Stimulated activated naive B cell treated with anti-CD40 and anti-IgM and Interleukin-4, amounts not matched to agents 10 μg/mL and 1 μg/mL and 100 μg/mL, for 72 hours (primary cell): ENCODE results near the gene PLA2G2F.

Source experiments
- ATAC-seq, 2 donors: fragments of 150-1000 bp; cut with Tn5 transposase; replicated peaks; 2 replicates each; pipeline ENCODE4 v1.10.0; 2021; ENCODE audit warnings: moderate library complexity in 1 of 2
- DNase-seq: peaks from one replicate; pipeline ENCODE4 v3.0.0; 2021
- H3K27ac Mint-ChIP-seq: one replicate; pipeline ENCODE4 v1.8.0; 2022; ENCODE audit warnings: mild to moderate bottlenecking, mixed read lengths
- H3K27me3 Mint-ChIP-seq, 2 donors: one replicate each; pipeline ENCODE4 v1.8.0; 2022; ENCODE audit warnings: mixed read lengths in 2 of 2
- H3K36me3 Mint-ChIP-seq, 2 donors: one replicate each; pipeline ENCODE4 v1.8.0; 2022; ENCODE audit warnings: mixed read lengths in 2 of 2, mild to moderate bottlenecking in 1 of 2
- H3K4me1 Mint-ChIP-seq, 2 donors: one replicate each; pipeline ENCODE4 v1.8.0; 2022; ENCODE audit warnings: mixed read lengths in 2 of 2, mild to moderate bottlenecking in 1 of 2
- H3K4me3 Mint-ChIP-seq, 2 donors: one replicate each; pipeline ENCODE4 v1.8.0; 2022; ENCODE audit warnings: mild to moderate bottlenecking in 2 of 2, mixed read lengths in 2 of 2, moderate library complexity in 1 of 2
- H3K9me3 Mint-ChIP-seq, 2 donors: one replicate each; pipeline ENCODE4 v1.8.0; 2022; ENCODE audit warnings: mixed read lengths in 2 of 2, mild to moderate bottlenecking in 1 of 2

Gene PLA2G2F

DNA sequence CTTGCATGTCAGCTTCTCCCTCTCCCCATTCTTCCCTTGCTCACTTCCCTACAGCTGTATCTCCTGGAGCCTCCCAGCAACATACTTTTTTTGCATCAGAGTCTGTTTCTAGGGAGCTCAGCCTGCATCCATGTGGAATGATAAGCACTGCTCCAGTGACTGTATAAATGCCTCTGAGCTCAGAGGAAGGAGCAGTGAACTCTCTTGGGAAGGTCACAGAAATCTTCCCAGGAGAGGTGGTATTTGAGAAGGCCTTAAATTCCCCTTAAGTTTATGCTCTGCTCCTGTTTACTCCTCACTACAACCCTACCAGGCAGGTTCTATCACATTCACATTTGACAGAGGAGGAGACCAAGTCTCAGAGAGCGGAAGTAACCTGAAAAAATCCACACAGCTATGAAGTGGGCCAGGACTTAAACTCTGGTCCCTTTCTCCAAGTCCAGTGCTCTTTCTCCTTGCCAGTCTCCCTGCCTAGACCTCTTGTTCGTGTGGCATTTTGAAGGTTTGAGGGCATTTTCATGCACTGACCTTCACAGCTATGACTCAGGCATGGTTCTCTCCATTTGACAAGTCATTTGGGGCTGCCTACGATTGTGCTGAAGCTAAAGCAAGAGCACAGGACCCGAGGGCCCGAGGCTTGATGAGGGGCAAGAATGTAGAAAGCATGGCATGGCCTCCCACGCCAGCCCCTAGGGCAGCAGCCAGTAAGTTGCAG, 41.2 kb downstream of the PLA2G2F start:
- Mint-ChIP-seq H3K4me1 (peaks cover 12 to 14% of the 10 kb centered on the region in 2 donors), H3K9me3 (peaks cover 12 to 13% of the 10 kb centered on the region in 2 donors), H3K27me3 (peaks cover 29 to 36% of the 10 kb centered on the region in 2 donors), H3K4me3 (no peak overlapping the region), H3K27ac (no peak overlapping the region), H3K36me3 (peaks cover 3 to 12% of the 10 kb centered on the region in 2 donors)
- DNase-seq, result no peak
- no peak for ATAC-seq

DNA sequence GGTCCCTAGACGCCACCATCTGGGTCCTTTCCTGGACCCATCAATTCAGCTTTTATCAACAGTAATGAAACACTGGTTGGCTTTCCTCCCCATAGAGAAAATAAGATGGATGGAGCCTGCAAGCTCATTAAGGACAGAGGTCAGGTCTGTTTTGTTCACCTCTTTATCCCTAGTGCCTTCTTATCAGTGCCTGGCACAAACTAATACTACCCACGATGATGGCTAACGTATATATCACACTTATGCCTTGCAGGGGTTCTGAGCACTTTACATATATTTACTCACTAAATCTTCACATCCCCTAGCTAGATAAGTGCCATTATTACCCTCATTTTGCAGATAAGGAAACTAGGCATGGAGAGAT, 41.7 kb downstream of the PLA2G2F start:
- Mint-ChIP-seq H3K27me3 (peaks cover 32 to 37% of the 10 kb centered on the region in 2 donors), H3K4me3 (no peak overlapping the region), H3K9me3 (peaks cover 12 to 13% of the 10 kb centered on the region in 2 donors), H3K36me3 (peaks cover 3 to 12% of the 10 kb centered on the region in 2 donors), H3K4me1 (peaks cover 13 to 14% of the 10 kb centered on the region in 2 donors), H3K27ac (no peak overlapping the region)
- no peak for DNase-seq
- ATAC-seq, result no peak

DNA sequence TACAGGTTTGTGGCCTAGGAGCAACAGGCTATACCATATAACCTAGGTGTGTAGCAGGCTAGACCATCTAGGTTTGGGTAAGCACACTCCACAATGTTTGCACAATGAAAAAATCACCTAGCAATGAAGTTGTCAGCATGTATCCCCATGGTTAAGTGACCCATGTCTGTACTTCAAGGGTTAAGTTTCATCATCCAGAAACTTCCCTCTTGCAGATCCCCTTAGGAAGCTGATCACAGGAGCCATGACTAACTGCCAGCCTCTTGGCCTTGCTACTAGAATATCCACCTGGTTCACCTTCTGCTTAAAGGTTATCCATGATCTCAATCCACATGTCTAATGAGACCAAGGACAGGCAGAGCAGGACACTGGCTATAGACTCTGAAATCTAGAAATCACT, 43.3 kb downstream of the PLA2G2F start:
- DNase-seq (no peak), ATAC-seq (no peak)
- Mint-ChIP-seq H3K4me1 (peaks cover 21 to 27% of the 10 kb centered on the region in 2 donors), H3K27me3 (peaks cover 37 to 41% of the 10 kb centered on the region in 2 donors), H3K27ac (no peak overlapping the region), H3K9me3 (peaks cover 12 to 13% of the 10 kb centered on the region in 2 donors), H3K4me3 (no peak overlapping the region), H3K36me3 (peaks cover 3 to 12% of the 10 kb centered on the region in 2 donors)

DNA sequence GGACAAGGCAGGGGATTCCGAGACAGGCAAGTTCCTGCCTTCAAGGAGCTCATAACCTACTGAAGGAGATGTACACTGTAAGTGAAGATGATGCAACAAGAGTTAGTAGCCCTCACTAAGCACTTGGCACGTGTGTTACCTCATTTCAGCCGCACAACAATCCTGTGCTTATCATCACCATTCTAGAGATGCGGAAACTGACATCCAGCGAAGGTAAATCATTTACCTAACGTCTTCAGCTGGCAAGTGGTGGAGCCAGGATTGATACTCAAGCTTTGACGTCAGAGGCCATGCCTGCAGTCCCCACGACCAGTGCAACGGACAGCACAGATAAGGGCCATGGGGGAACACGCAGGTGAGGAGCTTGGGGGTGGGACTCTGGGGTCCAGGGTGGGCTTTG, 43.9 kb downstream of the PLA2G2F start:
- ATAC-seq, result no peak
- peaks cover 21 to 28% of the 10 kb centered on the region in 2 donors for H3K4me1 Mint-ChIP-seq
- peaks cover 3 to 12% of the 10 kb centered on the region in 2 donors for H3K36me3 Mint-ChIP-seq
- peaks cover 41 to 43% of the 10 kb centered on the region in 2 donors for H3K27me3 Mint-ChIP-seq
- DNase-seq, result no peak
- H3K9me3 Mint-ChIP-seq, result peaks cover 12 to 13% of the 10 kb centered on the region in 2 donors
- H3K27ac Mint-ChIP-seq, result no peak overlapping the region
- no peak overlapping the region for H3K4me3 Mint-ChIP-seq

DNA sequence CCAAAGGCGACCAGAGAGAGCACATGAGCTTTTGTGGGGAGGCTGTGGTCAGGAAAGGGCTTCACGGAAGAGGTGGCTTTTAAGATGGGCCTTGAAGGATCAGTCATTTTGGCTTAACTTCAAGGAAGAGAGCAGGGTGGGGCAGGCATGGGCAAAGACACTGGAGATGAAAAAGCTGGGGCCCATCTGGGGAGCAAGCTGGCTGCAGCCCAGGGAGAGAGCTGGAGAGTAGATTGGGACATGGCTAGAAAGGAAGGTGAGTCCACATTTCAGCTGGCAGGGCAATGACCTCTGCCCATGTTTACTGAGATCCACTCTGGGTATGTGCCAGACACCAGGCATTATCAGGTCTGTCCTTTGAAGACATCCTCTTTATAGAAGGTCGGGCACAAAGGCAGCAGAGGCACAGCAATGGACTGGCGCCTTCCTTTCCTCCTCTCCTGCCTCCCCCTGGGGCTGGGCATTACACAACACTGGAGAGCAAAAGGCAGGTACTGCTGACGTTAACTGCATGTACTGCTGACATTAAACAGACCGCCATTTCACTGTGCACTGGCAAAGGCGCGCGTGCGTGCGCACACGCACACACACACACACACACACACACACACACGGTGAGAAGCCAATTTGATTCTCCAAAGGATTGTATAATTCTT, 44.6 kb downstream of the PLA2G2F start:
- ATAC-seq, result no peak
- peaks cover 12 to 13% of the 10 kb centered on the region in 2 donors for H3K9me3 Mint-ChIP-seq
- DNase-seq, result no peak
- no peak overlapping the region for H3K4me3 Mint-ChIP-seq
- peaks cover 3 to 12% of the 10 kb centered on the region in 2 donors for H3K36me3 Mint-ChIP-seq
- H3K27me3 Mint-ChIP-seq, result peaks cover 48 to 50% of the 10 kb centered on the region in 2 donors
- H3K4me1 Mint-ChIP-seq, result peaks cover 21 to 28% of the 10 kb centered on the region in 2 donors
- no peak overlapping the region for H3K27ac Mint-ChIP-seq

DNA sequence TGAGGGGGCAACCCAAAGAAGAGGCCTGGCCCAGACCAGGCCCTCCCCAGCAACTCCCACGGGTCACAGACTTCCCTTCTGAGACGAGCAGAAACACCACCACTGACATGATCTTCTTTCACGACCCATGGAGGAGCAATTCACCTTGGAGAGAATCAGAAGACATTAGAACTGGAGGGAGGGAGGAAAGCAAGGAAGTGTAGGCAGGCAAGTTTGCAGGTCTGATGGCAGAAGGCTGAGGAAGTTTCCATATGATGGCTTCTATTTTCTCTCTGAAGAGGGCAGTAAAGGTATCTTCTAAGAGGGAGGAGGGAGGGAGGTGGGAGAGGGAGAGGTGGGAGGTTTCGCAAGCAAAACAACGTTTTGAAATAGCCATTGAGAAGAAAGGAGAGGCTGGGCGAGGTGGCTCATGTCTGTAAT, 45.4 kb downstream of the PLA2G2F start:
- ATAC-seq, result no peak
- H3K36me3 Mint-ChIP-seq, result peaks cover 3 to 10% of the 10 kb centered on the region in 2 donors
- peaks cover 15 to 28% of the 10 kb centered on the region in 2 donors for H3K4me1 Mint-ChIP-seq
- H3K27ac Mint-ChIP-seq, result no peak overlapping the region
- peaks cover 7% of the 10 kb centered on the region in 2 donors for H3K9me3 Mint-ChIP-seq
- H3K4me3 Mint-ChIP-seq, result peak overlapping the region in 1 of 2 donors; percentile 37
- no peak for DNase-seq
- peaks cover 48 to 50% of the 10 kb centered on the region in 2 donors for H3K27me3 Mint-ChIP-seq

DNA sequence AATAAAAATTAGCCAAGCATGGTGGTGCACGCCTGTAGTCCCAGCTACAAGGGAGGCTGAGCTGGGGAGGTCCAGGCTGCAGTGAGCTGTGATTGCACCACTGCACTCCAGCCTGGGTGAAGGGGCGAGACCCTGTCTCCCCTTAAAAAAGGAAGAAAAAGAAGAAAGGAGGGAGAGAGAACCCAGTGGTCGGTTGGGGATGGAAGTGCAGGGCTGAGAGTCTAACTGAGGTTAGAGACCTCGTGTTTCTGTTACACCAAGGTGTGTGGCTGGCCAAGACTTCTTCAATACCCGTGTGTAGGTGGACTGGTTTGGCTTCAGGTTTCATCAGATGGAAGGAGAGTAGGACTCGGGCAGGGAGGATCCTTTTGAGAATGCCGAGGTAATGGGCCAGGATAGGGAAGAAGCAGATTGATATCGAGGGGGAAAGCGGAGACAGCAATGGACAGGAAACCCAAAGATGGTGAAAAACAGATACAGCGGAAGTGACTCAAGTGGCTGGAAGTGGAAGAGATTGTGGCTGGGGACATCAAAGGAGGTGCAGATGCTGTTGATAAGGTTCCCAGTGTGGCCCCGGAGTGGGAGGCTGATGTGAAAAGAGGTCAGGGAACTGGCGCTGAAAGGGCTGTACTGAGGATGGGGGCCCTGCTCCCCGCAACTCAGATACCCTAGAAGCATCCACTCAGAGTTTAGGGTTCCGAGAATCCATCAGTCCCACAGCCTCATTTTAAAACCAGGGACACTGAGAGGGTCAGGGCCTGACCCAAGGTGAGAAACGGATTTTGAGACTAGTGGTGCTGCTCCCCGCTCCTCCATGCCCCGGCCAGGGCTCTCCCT, 46.1 kb downstream of the PLA2G2F start:
- peaks cover 15 to 28% of the 10 kb centered on the region in 2 donors for H3K4me1 Mint-ChIP-seq
- ATAC-seq, result peak; percentile 38 to 45

DNA sequence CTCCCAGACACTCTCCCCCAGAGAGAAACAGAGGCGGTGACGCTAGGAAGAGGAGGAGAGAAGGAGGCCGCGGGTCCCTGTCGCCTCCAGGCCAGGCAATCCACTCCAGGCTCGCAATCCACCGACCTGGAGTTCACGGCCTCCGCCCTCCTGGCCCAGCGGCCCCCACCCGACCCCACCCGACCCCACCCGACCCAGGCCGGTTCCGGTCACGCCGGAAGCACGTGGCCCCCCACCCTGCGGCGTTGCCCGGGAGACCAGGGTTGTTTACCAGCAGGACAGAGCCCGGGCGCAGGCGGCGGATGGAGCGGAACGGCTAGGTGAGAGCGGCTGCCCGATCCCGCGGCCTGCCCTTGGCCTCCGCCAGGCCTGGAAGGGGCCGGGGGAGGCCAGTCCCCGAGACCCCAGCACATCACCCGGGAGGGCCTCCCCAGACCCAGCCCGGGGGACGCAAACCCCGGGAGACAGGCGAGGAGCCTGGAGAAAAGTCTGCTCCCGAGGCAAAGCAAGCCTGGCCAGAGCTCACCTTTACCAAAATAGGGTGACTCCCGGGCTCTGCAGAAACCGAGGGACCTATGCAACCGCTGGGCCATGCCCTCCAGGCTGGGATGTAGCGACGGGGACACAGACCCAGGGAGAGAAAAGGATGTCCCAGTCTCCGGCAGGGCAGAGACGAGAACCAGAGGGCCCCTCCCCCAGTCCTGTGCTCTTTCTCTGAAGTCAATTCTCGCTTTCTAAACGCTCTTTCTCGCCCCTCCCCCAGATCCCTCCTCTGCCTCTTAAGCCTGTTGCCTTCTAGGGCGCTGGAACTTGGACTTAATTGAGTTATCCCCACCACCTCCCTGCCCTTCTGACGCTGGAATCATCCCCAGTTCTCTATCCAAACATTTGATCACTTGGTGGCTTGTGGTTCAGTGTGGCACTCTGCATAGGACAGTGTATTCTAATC, 47.0 kb downstream of the PLA2G2F start, which contains the start of the genes PLA2G2C and UBXN10:
PLA2G2C (minus strand) TSS at position 685 of the 949 bp plus-strand sequence. CDS start 9,155 bp downstream, outside the sequence.
UBXN10 (plus strand) TSS at position 263 of the 949 bp plus-strand sequence. CDS start 4,466 bp downstream, outside the sequence.
- H3K9me3 Mint-ChIP-seq, result peaks cover 0 to 1% of the 10 kb centered on the region in 2 donors
- peaks cover 15 to 28% of the 10 kb centered on the region in 2 donors for H3K4me1 Mint-ChIP-seq
- H3K4me3 Mint-ChIP-seq, result peak within 1 kb of the TSS; percentile 58 to 76
- H3K27me3 Mint-ChIP-seq, result peaks cover 51 to 63% of the 10 kb centered on the region in 2 donors
- peaks cover 3% of the 10 kb centered on the region in 2 donors for H3K36me3 Mint-ChIP-seq
- DNase-seq (peak; percentile 36), ATAC-seq (peak; percentile 79 to 84)
- H3K27ac Mint-ChIP-seq, result peak within 1 kb of the TSS; percentile 75

More for the DNA sequence above, 46.1 kb downstream of the PLA2G2F start:
- Mint-ChIP-seq H3K36me3 (peaks cover 3% of the 10 kb centered on the region in 2 donors), H3K9me3 (peaks cover 0 to 1% of the 10 kb centered on the region in 2 donors), H3K4me3 (peak overlapping the region; percentile 32 to 58), H3K27me3 (peaks cover 46 to 56% of the 10 kb centered on the region in 2 donors), H3K27ac (peak overlapping the region; percentile 21)
- DNase-seq, result no peak

DNA sequence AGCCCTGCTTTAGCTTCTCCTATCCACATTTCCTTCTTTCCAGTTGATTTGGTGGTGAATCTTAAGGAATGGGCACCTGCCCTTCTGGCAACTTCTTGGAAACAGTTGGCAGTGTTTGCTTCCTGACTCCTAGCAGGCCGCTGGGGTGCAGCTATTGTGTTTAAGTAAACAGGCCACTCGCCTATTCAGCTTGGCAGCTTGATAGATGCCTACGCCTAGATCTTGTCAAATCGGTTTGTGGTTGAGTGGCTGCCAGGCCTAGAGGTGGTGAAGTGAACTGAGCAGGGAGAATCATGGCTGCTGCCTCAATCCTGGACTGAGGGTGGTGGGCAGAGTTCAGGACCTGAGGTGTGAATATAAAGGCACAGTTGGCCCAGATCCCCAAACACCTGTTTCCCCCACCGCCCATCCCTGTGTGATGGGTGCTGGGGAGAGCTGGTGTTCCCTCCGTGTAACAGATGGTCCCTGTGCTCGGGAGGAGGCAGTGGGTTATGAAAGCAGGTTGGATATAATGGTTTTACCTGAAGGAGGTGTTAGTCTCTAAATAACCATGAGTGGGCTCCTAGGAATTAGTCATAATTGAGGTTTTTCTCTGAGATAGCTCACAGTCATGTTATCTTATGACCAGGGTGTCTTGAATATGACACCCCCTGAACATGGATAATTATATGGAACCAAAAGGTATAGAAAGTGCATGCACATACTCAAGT, 48.1 kb downstream of the PLA2G2F start:
- H3K36me3 Mint-ChIP-seq, result peaks cover 3% of the 10 kb centered on the region in 2 donors
- peaks cover 52 to 63% of the 10 kb centered on the region in 2 donors for H3K27me3 Mint-ChIP-seq
- DNase-seq (no peak), ATAC-seq (no peak)
- no peak overlapping the region for H3K4me3 Mint-ChIP-seq
- peaks cover 0 to 1% of the 10 kb centered on the region in 2 donors for H3K9me3 Mint-ChIP-seq
- peaks cover 15 to 28% of the 10 kb centered on the region in 2 donors for H3K4me1 Mint-ChIP-seq
- no peak overlapping the region for H3K27ac Mint-ChIP-seq

DNA sequence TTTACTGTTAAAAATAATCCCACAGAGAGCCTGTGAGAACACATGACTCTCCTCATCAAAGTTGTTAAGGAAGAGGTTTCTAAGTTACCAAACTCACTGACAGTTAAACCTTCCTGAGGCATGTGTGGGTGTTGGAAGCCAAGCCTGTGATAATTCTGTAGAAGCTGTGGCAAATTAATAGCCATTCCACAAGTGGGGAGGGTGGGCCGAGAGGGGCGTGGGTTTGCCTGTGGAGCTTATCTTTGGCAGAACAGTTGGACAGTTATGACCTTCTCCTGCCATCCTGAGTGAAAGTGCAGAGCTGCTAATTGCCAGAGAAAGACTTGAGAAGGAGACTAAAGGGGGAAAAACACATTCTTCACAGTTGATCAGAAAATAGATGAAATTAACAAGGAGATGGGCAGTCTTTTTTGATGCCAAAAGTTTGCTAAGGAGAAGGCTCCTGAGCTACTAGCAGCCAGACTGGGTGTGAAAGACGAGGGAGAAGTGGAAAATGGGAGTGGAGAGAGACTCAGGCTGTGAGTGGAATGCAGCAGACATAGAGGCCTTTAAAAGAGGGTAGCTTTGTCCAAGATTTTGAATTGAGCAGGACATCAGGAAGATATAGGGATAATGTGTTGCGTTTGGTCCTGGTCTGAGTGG, 48.8 kb downstream of the PLA2G2F start:
- Mint-ChIP-seq H3K4me3 (no peak overlapping the region), H3K27me3 (peaks cover 56 to 63% of the 10 kb centered on the region in 2 donors), H3K4me1 (peaks cover 15 to 28% of the 10 kb centered on the region in 2 donors), H3K36me3 (peaks cover 3% of the 10 kb centered on the region in 2 donors), H3K9me3 (peaks cover 0 to 1% of the 10 kb centered on the region in 2 donors), H3K27ac (no peak overlapping the region)
- ATAC-seq, result no peak
- no peak for DNase-seq

DNA sequence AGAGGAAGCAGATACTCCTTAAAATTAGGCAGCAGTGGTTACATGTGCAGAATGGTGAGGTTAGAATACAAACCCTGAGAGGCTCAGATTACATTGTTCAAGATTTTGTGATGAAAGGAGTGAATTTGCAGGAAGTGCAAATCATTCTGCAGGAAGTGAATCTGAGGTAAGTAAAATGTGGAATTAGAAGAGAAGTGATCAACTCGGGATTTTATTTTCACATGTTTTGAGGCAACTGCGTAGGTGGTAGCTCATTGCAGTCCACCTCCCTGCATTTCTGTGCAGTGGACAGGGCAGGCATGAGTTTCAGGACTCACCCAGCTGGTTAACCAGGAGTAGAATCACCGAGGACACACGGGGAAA, 49.3 kb downstream of the PLA2G2F start:
- peaks cover 0 to 1% of the 10 kb centered on the region in 2 donors for H3K9me3 Mint-ChIP-seq
- peaks cover 51 to 59% of the 10 kb centered on the region in 2 donors for H3K27me3 Mint-ChIP-seq
- no peak overlapping the region for H3K4me3 Mint-ChIP-seq
- H3K4me1 Mint-ChIP-seq, result peaks cover 15 to 28% of the 10 kb centered on the region in 2 donors
- H3K27ac Mint-ChIP-seq, result no peak overlapping the region
- no peak for DNase-seq
- ATAC-seq, result no peak
- H3K36me3 Mint-ChIP-seq, result peaks cover 2 to 3% of the 10 kb centered on the region in 2 donors

DNA sequence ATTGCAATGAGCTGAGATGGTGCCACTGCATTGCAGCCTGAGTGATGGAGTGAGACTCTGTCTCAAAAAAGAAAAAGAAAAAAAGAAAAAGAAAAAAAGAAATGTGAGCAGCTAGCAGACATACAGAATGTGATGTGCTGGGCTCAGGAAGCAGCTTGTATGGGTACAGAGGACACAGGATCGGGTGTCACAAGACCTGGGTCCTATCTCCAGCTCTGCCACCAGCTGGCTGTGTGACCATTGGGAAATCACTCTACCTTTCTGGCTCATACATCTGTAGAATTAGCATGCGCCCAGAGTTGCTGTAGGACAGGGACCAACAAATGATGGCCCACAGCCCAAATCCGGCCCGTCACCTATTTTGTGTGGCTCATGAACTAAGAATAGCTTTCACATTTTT, 50.5 kb downstream of the PLA2G2F start:
- Mint-ChIP-seq H3K4me3 (no peak overlapping the region), H3K27ac (no peak overlapping the region), H3K4me1 (peaks cover 13 to 23% of the 10 kb centered on the region in 2 donors), H3K36me3 (no peaks in the 10 kb centered on the region), H3K9me3 (no peaks in the 10 kb centered on the region), H3K27me3 (peaks cover 40 to 55% of the 10 kb centered on the region in 2 donors)
- no peak for ATAC-seq
- DNase-seq, result no peak
